SK-N-SH (cell line): Measurements from ENCODE around the gene HMGB1. TPM values are rescaled to one million over a fixed set of nuclear protein-coding genes. Genes with fewer than 3 reads are reported as not detected.

ENCODE experiments used
- CTCF ChIA-PET: fragments of 300-600, 350-600 bp; formaldehyde crosslinking; extraction: SDS; loops from one replicate; lab custom pipeline; 2021; lab: Yijun Ruan, JAX
- POLR2A ChIA-PET: fragments of 350-600 bp; sonication (Branson Sonifier 250); formaldehyde crosslinking; extraction: SDS; loops from one replicate; lab custom pipeline; 2020; ENCODE audit warnings: antibody characterized with exemption, inconsistent platforms; lab: Yijun Ruan, JAX
- DNase-seq: peaks from one replicate; pipeline ENCODE4 v3.0.0; 2012
- H2AFZ ChIP-seq: fragments of 200-600 bp; sonication (generic); 2 replicates; pipeline ENCODE4 v1.8.1; 2016; ENCODE audit warnings: antibody characterized with exemption, mild to moderate bottlenecking, low read depth
- H3F3A ChIP-seq: fragments of 200-600 bp; sonication (generic); replicated peaks from 2 replicates; pipeline ENCODE3; 2016; ENCODE audit warnings: antibody characterized with exemption, mild to moderate bottlenecking; ENCODE audit not compliant: insufficient read depth
- H3K27ac ChIP-seq, 2 experiments: fragments of 200-500 bp in 1 of 2; fragments of 200-600 bp in 1 of 2; sonication (Bioruptor generic) in 1 of 2; sonication (generic), shearing (Covaris generic) in 1 of 2; 2 replicates each; pipeline versions ENCODE4 v1.5.1 to v1.6.1; 2014 to 2016; ENCODE audit warnings: low read depth in 2 of 2, inconsistent platforms in 1 of 2, low read length in 1 of 2, mild to moderate bottlenecking in 1 of 2, mixed read lengths in 1 of 2
- H3K27me3 ChIP-seq: fragments of 200-600 bp; sonication (generic), shearing (Covaris generic); 2 replicates; pipeline ENCODE4 v1.6.1; 2016; ENCODE audit warnings: mixed run types; ENCODE audit not compliant: insufficient read depth
- H3K36me3 ChIP-seq, 2 experiments: fragments of 200-500 bp in 1 of 2; fragments of 200-600 bp in 1 of 2; sonication (Bioruptor generic) in 1 of 2; sonication (generic) in 1 of 2; replicated peaks in 1 of 2; 2 replicates each; pipeline versions ENCODE3 to v1.5.1; 2014 to 2016; ENCODE audit warnings: low read length in 1 of 2, mild to moderate bottlenecking in 1 of 2; ENCODE audit not compliant: insufficient read depth in 2 of 2, control insufficient read depth in 1 of 2
- H3K4me1 ChIP-seq, 2 experiments: fragments of 200-500 bp in 1 of 2; fragments of 200-600 bp in 1 of 2; sonication (Bioruptor generic) in 1 of 2; sonication (generic), shearing (Covaris generic) in 1 of 2; 2 replicates each; pipeline versions ENCODE4 v1.5.1 to v1.6.1; 2014 to 2016; ENCODE audit warnings: low read depth in 1 of 2, low read length in 1 of 2, mixed run types in 1 of 2; ENCODE audit not compliant: insufficient read depth in 2 of 2, control insufficient read depth in 1 of 2
- H3K4me2 ChIP-seq: fragments of 200-600 bp; sonication (generic), shearing (Covaris generic); 2 replicates; pipeline ENCODE4 v1.6.1; 2017; ENCODE audit warnings: mixed run types
- H3K4me3 ChIP-seq, 2 experiments: fragments of 200-500 bp in 1 of 2; fragments of 200-600 bp in 1 of 2; sonication (Bioruptor generic) in 1 of 2; sonication (generic), shearing (Covaris generic) in 1 of 2; 2 replicates each; pipeline versions ENCODE4 v1.5.1 to v1.8.1; 2014 to 2016; ENCODE audit warnings: low read depth in 2 of 2, inconsistent platforms in 1 of 2, low read length in 1 of 2, mild to moderate bottlenecking in 1 of 2, mixed read lengths in 1 of 2, moderate library complexity in 1 of 2
- H3K79me2 ChIP-seq: fragments of 200-600 bp; sonication (generic); 2 replicates; pipeline ENCODE4 v1.8.1; 2017; ENCODE audit warnings: mild to moderate bottlenecking; ENCODE audit not compliant: insufficient read depth
- H3K9ac ChIP-seq: fragments of 200-600 bp; sonication (generic); 2 replicates; pipeline ENCODE4 v1.6.1; 2017; ENCODE audit warnings: mixed run types
- H3K9me2 ChIP-seq: fragments of 200-600 bp; sonication (generic); 2 replicates; pipeline ENCODE4 v1.6.1; 2017; ENCODE audit warnings: mixed run types
- H3K9me3 ChIP-seq: fragments of 200-600 bp; sonication (generic); 2 replicates; pipeline ENCODE4 v1.6.1; 2017; ENCODE audit warnings: mixed run types, mild to moderate bottlenecking, moderate library complexity
- H4K20me1 ChIP-seq: fragments of 200-600 bp; sonication (generic); 2 replicates; pipeline ENCODE4 v1.6.1; 2017; ENCODE audit warnings: mild to moderate bottlenecking, mixed run types; ENCODE audit not compliant: insufficient read depth
- CTCF ChIP-seq: fragments of 200-600 bp; sonication (generic); IDR thresholded peaks from 2 replicates; pipeline ENCODE4 v1.6.1; 2017; ENCODE audit warnings: antibody characterized with exemption, mild to moderate bottlenecking, moderate library complexity
- ELF1 ChIP-seq: IDR thresholded peaks from 2 replicates; pipeline ENCODE4 v1.4.0; 2012
- EP300 ChIP-seq, 2 experiments: IDR thresholded peaks; 2 replicates each; pipeline versions ENCODE4 v1.4.0 to v1.6.1; 2012; ENCODE audit warnings: borderline replicate concordance in 1 of 2, low read depth in 1 of 2, low read length in 1 of 2
- EZH2phosphoT487 ChIP-seq: fragments of 200-600 bp; sonication (generic); IDR thresholded peaks from 2 replicates; pipeline ENCODE4 v1.6.1; 2017; ENCODE audit warnings: low read depth, mixed run types, mild to moderate bottlenecking, antibody characterized with exemption, moderate library complexity, borderline replicate concordance
- FOSL2 ChIP-seq: IDR thresholded peaks from 2 replicates; pipeline ENCODE4 v1.4.0; 2012; ENCODE audit warnings: low read depth, mild to moderate bottlenecking, moderate library complexity, borderline replicate concordance
- FOXJ3 ChIP-seq: sonication (generic); formaldehyde crosslinking; IDR thresholded peaks from 2 replicates; pipeline ENCODE4 v1.5.1; 2020; ENCODE audit warnings: mild to moderate bottlenecking, missing genetic modification reagents
- MEF2A ChIP-seq: IDR thresholded peaks from 2 replicates; pipeline ENCODE4 v1.4.0; 2012; ENCODE audit warnings: low read depth, borderline replicate concordance
- MXI1 ChIP-seq: IDR thresholded peaks from 2 replicates; pipeline ENCODE4 v1.6.1; 2012; ENCODE audit warnings: mild to moderate bottlenecking, low read depth, low read length, improper control_type of control experiment
- NFIC ChIP-seq: IDR thresholded peaks from 2 replicates; pipeline ENCODE4 v1.4.0; 2012; ENCODE audit warnings: borderline replicate concordance
- NRF1 ChIP-seq: IDR thresholded peaks from 2 replicates; pipeline ENCODE4 v1.6.1; 2012; ENCODE audit warnings: low read depth, mild to moderate bottlenecking, low read length
- REST ChIP-seq: IDR thresholded peaks from 2 replicates; pipeline ENCODE4 v1.6.1; 2012; ENCODE audit warnings: mild to moderate bottlenecking, low read depth, low read length, moderate library complexity
- RFX5 ChIP-seq: IDR thresholded peaks from 2 replicates; pipeline ENCODE4 v1.6.1; 2012; ENCODE audit warnings: mild to moderate bottlenecking, improper control_type of control experiment, low read length
- SMC3 ChIP-seq: IDR thresholded peaks from 2 replicates; pipeline ENCODE4 v1.6.1; 2012; ENCODE audit warnings: low read depth, low read length, improper control_type of control experiment
- TEAD4 ChIP-seq: IDR thresholded peaks from 2 replicates; pipeline ENCODE4 v1.4.0; 2012; ENCODE audit warnings: mild to moderate bottlenecking, borderline replicate concordance; ENCODE audit not compliant: insufficient read depth
- USF1 ChIP-seq: IDR thresholded peaks from 2 replicates; pipeline ENCODE4 v1.4.0; 2012; ENCODE audit warnings: low read depth, borderline replicate concordance
- USF2 ChIP-seq: fragments of 150-350 bp; IDR thresholded peaks from 2 replicates; pipeline ENCODE4 v1.6.1; 2017; ENCODE audit warnings: antibody characterized with exemption, low read length, low read depth, borderline replicate concordance
- YY1 ChIP-seq: IDR thresholded peaks from 2 replicates; pipeline ENCODE4 v1.4.0; 2012; ENCODE audit warnings: low read depth, mild to moderate bottlenecking
- WGBS: methylation state at CpG from one replicate; pipeline ENCODE4 v1.1.6; 2017; ENCODE audit warnings: low lambda C conversion rate; 5-methylcytosine and 5-hydroxymethylcytosine counted together
- polyA plus RNA-seq, 3 experiments: library from polyadenylated mRNA; depleted of rRNA; stranded (reverse); fragments of >200 nt; gene quantifications; 2 replicates each; pipeline ENCODE4 v1.2.3, GENCODE V29; 2012
- TF ChIP-seq, protein P1 (sequence below): IDR thresholded peaks from 2 replicates; pipeline ENCODE4 v1.4.0; 2012; ENCODE audit warnings: low read depth
- TF ChIP-seq, protein P2 (sequence below): IDR thresholded peaks from 2 replicates; pipeline ENCODE4 v1.4.0; 2012; ENCODE audit warnings: low read depth, borderline replicate concordance

The HMGB1 gene
- polyA plus RNA-seq, 1 of the 3 experiments (the other 2 are of a cell fraction) = 166 TPM

DNA sequence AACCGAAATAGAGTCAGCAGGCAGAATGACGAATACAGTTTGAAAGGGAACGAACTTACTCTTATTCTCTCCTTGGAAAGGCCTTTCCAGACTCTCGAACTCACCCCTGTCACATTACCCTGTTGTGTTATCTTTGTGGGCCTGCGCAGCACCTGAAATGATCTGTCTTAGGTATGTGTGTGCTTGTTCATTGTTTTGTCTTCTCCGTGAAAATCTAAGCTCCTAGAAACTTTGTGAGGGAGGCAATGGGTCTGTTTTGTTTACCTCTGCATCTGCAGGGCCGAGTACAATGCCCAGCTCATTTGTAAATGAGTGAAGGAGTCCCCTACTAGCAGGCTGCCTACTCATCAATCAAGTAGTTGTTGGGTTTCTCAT, 19.6 kb downstream of the HMGB1 start:
- Histone ChIP-seq H4K20me1 (no peaks in the 10 kb centered on the region), H3K36me3 (no peaks in the 10 kb centered on the region), H3K27me3 (no peaks in the 10 kb centered on the region), H3K9ac (no peak overlapping the region), H3K9me3 (no peaks in the 10 kb centered on the region), H3F3A (no peaks in the 10 kb centered on the region), H3K4me3 (no peak overlapping the region), H3K4me1 (no peaks in the 10 kb centered on the region), H3K27ac (no peak overlapping the region), H3K79me2 (no peaks in the 10 kb centered on the region)
- POLR2A ChIA-PET = interaction anchor here (0.8 kb wide), 1 partner anchor 24 kb away, joined by 3 read pairs; the partner anchor contains the start of gene UBE2L5
- CTCF ChIA-PET = no interaction called here
- 84% methylated on average over 7 of the region's 7 CpGs for WGBS
- no peak for DNase-seq
- TF ChIP-seq, protein P1, sequence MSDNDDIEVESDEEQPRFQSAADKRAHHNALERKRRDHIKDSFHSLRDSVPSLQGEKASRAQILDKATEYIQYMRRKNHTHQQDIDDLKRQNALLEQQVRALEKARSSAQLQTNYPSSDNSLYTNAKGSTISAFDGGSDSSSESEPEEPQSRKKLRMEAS = no peak
- TF ChIP-seq EZH2phosphoT487 = no peak
- TF ChIP-seq TEAD4 = no peak
- TF ChIP-seq RFX5 = no peak
- no peak for TF ChIP-seq FOXJ3 (CRISPR knock-in tag)
- TF ChIP-seq USF2 = no peak
- TF ChIP-seq USF1 = no peak
- TF ChIP-seq NRF1 = no peak
- no peak for TF ChIP-seq CTCF
- no peak for TF ChIP-seq YY1
- TF ChIP-seq NFIC = no peak
- TF ChIP-seq MEF2A = no peak
- TF ChIP-seq EP300 (IDR thresholded peaks at IDR 0.05; ENCODE audit: borderline replicate concordance in 1 of 2, low read depth in 1 of 2, low read length in 1 of 2) = no peak
- TF ChIP-seq ELF1 = no peak
- TF ChIP-seq REST = no peak
- TF ChIP-seq, protein P2, sequence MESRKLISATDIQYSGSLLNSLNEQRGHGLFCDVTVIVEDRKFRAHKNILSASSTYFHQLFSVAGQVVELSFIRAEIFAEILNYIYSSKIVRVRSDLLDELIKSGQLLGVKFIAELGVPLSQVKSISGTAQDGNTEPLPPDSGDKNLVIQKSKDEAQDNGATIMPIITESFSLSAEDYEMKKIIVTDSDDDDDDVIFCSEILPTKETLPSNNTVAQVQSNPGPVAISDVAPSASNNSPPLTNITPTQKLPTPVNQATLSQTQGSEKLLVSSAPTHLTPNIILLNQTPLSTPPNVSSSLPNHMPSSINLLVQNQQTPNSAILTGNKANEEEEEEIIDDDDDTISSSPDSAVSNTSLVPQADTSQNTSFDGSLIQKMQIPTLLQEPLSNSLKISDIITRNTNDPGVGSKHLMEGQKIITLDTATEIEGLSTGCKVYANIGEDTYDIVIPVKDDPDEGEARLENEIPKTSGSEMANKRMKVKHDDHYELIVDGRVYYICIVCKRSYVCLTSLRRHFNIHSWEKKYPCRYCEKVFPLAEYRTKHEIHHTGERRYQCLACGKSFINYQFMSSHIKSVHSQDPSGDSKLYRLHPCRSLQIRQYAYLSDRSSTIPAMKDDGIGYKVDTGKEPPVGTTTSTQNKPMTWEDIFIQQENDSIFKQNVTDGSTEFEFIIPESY = no peak
- no peak for TF ChIP-seq SMC3
- no peak for TF ChIP-seq FOSL2
- TF ChIP-seq MXI1 = no peak
- TF ChIP-seq, all 33 proteins: peak for 0
- Histone ChIP-seq H3K9me2 (no peaks in the 10 kb centered on the region), H3K4me2 (no peak overlapping the region), H2AFZ (no peak overlapping the region)
